Measurements from ENCODE around the gene UGT1A9.

DNA sequence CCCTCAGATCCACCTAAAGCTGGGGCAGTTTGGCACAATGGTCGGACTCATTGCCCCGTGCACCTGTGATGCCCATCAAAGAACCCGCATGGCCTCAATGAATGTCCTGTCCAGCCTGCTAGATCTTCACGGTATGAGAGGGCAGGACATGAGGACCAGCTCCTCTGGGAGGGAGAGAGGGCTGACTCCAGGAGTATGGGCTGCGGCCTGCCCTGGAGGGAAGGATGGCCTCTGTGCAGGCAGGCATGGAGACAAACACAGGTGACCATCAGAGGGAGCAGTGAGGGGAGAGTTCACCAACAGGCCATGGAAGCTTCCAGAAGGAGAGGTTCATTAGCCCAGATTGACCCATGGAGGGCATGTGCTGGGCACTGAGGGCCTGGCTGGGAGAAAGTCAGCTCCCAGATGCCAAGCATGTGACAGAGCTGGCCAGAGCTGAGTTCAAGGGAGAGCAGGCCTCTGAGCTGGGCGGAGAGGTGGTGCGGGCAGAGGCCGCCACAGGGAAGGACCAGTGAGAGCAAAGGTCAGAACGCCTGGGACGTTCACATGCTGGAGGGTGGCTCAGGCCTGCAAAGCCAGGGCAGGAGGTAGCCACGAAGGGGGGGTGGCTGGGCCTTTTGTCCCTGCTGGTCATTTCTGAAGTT is 146.4 kb downstream of the UGT1A9 start:
- no peak for TF ChIP-seq CTCF (IDR thresholded peaks at IDR 0.05)
- TF ChIP-seq POLR2A (IDR thresholded peaks at IDR 0.05), result no peak
- TF ChIP-seq EP300 (IDR thresholded peaks at IDR 0.05), result no peak
